Tibial nerve (tissue), 3 donors: ENCODE measurements around the gene BBS4.

ENCODE experiments used
- POLR2A ChIP-seq, 2 donors: fragments of 450-650 bp; IDR thresholded peaks; one replicate each; pipeline ENCODE4 v1.6.1; 2017; ENCODE audit warnings: antibody characterized with exemption in 2 of 2, mild to moderate bottlenecking in 2 of 2, moderate library complexity in 2 of 2
- TF ChIP-seq, protein P1 (sequence below), 5 experiments: fragments of 200-600 bp in 3 of 5; fragments of 450-650 bp in 2 of 5; sonication (generic) in 3 of 5; IDR thresholded peaks; one replicate each; pipeline ENCODE4 v1.5.1; 2016 to 2019; ENCODE audit warnings: antibody characterized with exemption in 5 of 5, mild to moderate bottlenecking in 3 of 5, moderate library complexity in 2 of 5

GRCh38 chr15:72722071-72722696 lies 36.2 kb downstream of the BBS4 start:
- TF ChIP-seq, protein P1, sequence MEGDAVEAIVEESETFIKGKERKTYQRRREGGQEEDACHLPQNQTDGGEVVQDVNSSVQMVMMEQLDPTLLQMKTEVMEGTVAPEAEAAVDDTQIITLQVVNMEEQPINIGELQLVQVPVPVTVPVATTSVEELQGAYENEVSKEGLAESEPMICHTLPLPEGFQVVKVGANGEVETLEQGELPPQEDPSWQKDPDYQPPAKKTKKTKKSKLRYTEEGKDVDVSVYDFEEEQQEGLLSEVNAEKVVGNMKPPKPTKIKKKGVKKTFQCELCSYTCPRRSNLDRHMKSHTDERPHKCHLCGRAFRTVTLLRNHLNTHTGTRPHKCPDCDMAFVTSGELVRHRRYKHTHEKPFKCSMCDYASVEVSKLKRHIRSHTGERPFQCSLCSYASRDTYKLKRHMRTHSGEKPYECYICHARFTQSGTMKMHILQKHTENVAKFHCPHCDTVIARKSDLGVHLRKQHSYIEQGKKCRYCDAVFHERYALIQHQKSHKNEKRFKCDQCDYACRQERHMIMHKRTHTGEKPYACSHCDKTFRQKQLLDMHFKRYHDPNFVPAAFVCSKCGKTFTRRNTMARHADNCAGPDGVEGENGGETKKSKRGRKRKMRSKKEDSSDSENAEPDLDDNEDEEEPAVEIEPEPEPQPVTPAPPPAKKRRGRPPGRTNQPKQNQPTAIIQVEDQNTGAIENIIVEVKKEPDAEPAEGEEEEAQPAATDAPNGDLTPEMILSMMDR (IDR thresholded peaks at IDR 0.05), result peak; percentile 44 to 63 (median 52)
- TF ChIP-seq POLR2A (IDR thresholded peaks at IDR 0.05), result no peak
